Endothelial cell of umbilical vein (primary cell): ENCODE data around the gene ADRA2C.

Experiments
- JUN ChIP-seq: IDR thresholded peaks from 2 replicates; pipeline ENCODE4 v1.6.1; 2011; ENCODE audit warnings: borderline replicate concordance, low read depth; ENCODE audit not compliant: insufficient read length, insufficient read depth
- MAX ChIP-seq: IDR thresholded peaks from 2 replicates; pipeline ENCODE4 v1.6.1; 2011; ENCODE audit not compliant: insufficient read depth, insufficient read length
- POLR2A ChIP-seq: IDR thresholded peaks from 2 replicates; pipeline ENCODE4 v1.6.1; 2012; ENCODE audit warnings: low read depth, mild to moderate bottlenecking, control low read depth, low read length
- TF ChIP-seq, protein P1 (sequence below), 2 donors: IDR thresholded peaks; 1 replicate in 1 of 2; 2 replicates in 1 of 2; pipeline ENCODE4 v1.5.1; 2011; ENCODE audit warnings: low read length in 2 of 2, mild to moderate bottlenecking in 2 of 2, moderate library complexity in 2 of 2, control low read depth in 1 of 2, inconsistent platforms in 1 of 2, low read depth in 1 of 2; ENCODE audit not compliant: insufficient read depth in 1 of 2; ENCODE audit errors: extremely low read depth in 1 of 2

DNA sequence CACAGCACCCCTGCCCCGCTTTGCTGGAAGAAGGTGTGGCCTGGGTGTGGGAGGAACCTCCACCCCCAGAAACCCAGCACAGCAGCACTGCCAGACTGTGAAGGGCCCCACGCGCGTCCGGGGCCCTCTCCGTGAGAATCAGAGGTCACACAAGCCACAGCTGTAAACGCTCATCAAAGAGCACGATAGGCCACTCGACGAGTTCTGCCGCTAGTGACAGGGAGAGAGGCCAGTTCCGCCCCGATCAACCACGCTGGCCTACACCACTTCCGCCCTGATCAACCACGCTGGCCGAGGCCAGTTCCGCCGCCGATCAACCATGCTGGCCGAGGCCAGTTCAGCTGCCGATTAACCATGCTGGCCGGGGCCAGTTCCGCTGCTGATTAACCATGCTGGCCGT lies 25.9 kb upstream of the ADRA2C start:
- TF ChIP-seq POLR2A (no peak), JUN (no peak), MAX (no peak)
- TF ChIP-seq, protein P1, sequence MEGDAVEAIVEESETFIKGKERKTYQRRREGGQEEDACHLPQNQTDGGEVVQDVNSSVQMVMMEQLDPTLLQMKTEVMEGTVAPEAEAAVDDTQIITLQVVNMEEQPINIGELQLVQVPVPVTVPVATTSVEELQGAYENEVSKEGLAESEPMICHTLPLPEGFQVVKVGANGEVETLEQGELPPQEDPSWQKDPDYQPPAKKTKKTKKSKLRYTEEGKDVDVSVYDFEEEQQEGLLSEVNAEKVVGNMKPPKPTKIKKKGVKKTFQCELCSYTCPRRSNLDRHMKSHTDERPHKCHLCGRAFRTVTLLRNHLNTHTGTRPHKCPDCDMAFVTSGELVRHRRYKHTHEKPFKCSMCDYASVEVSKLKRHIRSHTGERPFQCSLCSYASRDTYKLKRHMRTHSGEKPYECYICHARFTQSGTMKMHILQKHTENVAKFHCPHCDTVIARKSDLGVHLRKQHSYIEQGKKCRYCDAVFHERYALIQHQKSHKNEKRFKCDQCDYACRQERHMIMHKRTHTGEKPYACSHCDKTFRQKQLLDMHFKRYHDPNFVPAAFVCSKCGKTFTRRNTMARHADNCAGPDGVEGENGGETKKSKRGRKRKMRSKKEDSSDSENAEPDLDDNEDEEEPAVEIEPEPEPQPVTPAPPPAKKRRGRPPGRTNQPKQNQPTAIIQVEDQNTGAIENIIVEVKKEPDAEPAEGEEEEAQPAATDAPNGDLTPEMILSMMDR (IDR thresholded peaks at IDR 0.05; ENCODE audit: extremely low read depth in 1 of 2, insufficient read depth in 1 of 2, low read depth in 1 of 2, low read length in 2 of 2): no peak
